ENCODE data around the gene SLC6A16.

DNA sequence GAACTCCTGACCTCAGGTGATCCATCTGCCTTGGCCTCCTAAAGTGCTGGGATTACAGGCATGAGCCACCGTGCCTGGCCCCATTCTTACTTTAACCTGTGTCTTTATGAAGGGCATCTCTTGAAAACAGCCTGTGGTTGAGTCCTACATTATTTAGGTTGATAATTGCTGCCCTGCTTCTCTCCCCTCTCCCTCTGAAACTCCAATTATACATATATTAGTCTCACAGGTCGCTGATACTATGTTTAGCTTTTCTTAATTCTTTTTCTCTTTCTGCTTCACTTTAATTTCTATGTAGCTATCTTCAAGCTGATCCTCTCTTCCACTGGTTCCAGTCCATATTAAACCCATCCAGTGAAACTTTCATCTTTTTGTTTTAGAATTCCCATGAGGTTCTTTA, 75.1 kb downstream of the SLC6A16 start:
- TF ChIP-seq, protein P1, sequence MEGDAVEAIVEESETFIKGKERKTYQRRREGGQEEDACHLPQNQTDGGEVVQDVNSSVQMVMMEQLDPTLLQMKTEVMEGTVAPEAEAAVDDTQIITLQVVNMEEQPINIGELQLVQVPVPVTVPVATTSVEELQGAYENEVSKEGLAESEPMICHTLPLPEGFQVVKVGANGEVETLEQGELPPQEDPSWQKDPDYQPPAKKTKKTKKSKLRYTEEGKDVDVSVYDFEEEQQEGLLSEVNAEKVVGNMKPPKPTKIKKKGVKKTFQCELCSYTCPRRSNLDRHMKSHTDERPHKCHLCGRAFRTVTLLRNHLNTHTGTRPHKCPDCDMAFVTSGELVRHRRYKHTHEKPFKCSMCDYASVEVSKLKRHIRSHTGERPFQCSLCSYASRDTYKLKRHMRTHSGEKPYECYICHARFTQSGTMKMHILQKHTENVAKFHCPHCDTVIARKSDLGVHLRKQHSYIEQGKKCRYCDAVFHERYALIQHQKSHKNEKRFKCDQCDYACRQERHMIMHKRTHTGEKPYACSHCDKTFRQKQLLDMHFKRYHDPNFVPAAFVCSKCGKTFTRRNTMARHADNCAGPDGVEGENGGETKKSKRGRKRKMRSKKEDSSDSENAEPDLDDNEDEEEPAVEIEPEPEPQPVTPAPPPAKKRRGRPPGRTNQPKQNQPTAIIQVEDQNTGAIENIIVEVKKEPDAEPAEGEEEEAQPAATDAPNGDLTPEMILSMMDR (conservative IDR thresholded peaks at IDR 0.05; ENCODE audit: low read depth, low read length), result no peak
- no peak for TF ChIP-seq EZH2 (IDR thresholded peaks at IDR 0.05; ENCODE audit: borderline replicate concordance, low read depth, low read length, poor library complexity, severe bottlenecking)
